ENCODE results near the gene KDM7A. TPM values are rescaled to one million over a fixed set of nuclear protein-coding genes. Genes with fewer than 3 reads are reported as not detected.
"Not testable (repeated sequence)": the region's sequence is repeated elsewhere in the genome, so short reads cannot be mapped to it uniquely, and the experiment has no call there.

The KDM7A gene
- total RNA-seq, 2 experiments from 2014 or later = 24.3 to 25.9 TPM

GRCh38 chr7:140174217-140174616 lies 2.6 kb downstream of the KDM7A start:
- Mint-ChIP-seq H3K36me3 (ENCODE audit: low read depth) (peaks cover 30% of the 10 kb centered on the region), H3K27ac (no peak overlapping the region), H3K27me3 (peaks cover 11% of the 10 kb centered on the region), H3K4me3 (no peak overlapping the region), H3K4me1 (peaks cover 57% of the 10 kb centered on the region), H3K9me3 (peaks cover 5% of the 10 kb centered on the region)
- CTCF ChIA-PET = interaction anchor here (0.7 to 1.2 kb wide), 4 partner anchors 12 to 289 kb away, joined by 3 to 4 read pairs (median 3); no protein-coding TSS in a partner anchor
- DNase-seq = no peak
- POLR2A ChIA-PET = no interaction called here

- Mint-ChIP-seq H3K27ac (no peak overlapping the region), H3K9me3 (no peaks in the 10 kb centered on the region), H3K27me3 (no peaks in the 10 kb centered on the region), H3K4me1 (peaks cover 70% of the 10 kb centered on the region), H3K4me3 (no peak overlapping the region), H3K36me3 (ENCODE audit: low read depth) (peaks cover 12% of the 10 kb centered on the region)
- DNase-seq = no peak
- ChIA-PET POLR2A (interaction anchor here (3.2 kb wide), 1 partner anchor 13 kb away, joined by 10 read pairs; no protein-coding TSS in a partner anchor), CTCF (interaction anchor here (0.9 kb wide), 1 partner anchor 13 kb away, joined by 3 read pairs; no protein-coding TSS in a partner anchor)
Observed at GRCh38 chr7:140170375-140170774, 6.4 kb downstream of the KDM7A start.

GRCh38 chr7:140168816-140169215 lies 8.0 kb downstream of the KDM7A start:
- no peak for DNase-seq
- Mint-ChIP-seq H3K4me1 (peaks cover 72% of the 10 kb centered on the region), H3K36me3 (ENCODE audit: low read depth) (peaks cover 11% of the 10 kb centered on the region), H3K4me3 (no peak overlapping the region), H3K27ac (no peak overlapping the region), H3K9me3 (no peaks in the 10 kb centered on the region), H3K27me3 (no peaks in the 10 kb centered on the region)
- POLR2A ChIA-PET = interaction anchor here (2.2 to 3.2 kb wide), 2 partner anchors 9 to 12 kb away, joined by 10 read pairs; partner anchors contain the start of gene KDM7A
- CTCF ChIA-PET = interaction anchor here (0.6 to 1.2 kb wide), 3 partner anchors 10 to 136 kb away, joined by 3 read pairs; no protein-coding TSS in a partner anchor

GRCh38 chr7:140165422-140165821 lies 11.4 kb downstream of the KDM7A start:
- CTCF ChIA-PET = interaction anchor here (0.8 to 1.1 kb wide), 3 partner anchors 9 to 139 kb away, joined by 3 to 4 read pairs (median 4); no protein-coding TSS in a partner anchor
- Mint-ChIP-seq H3K4me1 (peaks cover 73% of the 10 kb centered on the region), H3K4me3 (peak overlapping the region; percentile 17), H3K27me3 (no peaks in the 10 kb centered on the region), H3K9me3 (no peaks in the 10 kb centered on the region), H3K36me3 (ENCODE audit: low read depth) (peaks cover 12% of the 10 kb centered on the region), H3K27ac (peak overlapping the region; percentile 47)
- no peak for DNase-seq
- POLR2A ChIA-PET = interaction anchor here (0.8 to 1.9 kb wide), 2 partner anchors 10 to 12 kb away, joined by 3 to 6 read pairs; partner anchors contain the start of gene KDM7A

GRCh38 chr7:140162081-140162480 lies 14.7 kb downstream of the KDM7A start:
- POLR2A ChIA-PET = interaction anchor here (1.2 to 1.4 kb wide), 2 partner anchors 13 to 15 kb away, joined by 3 to 5 read pairs; partner anchors contain the start of gene KDM7A
- H3K27me3 Mint-ChIP-seq, H3K27ac Mint-ChIP-seq, DNase-seq, H3K9me3 Mint-ChIP-seq, H3K4me3 Mint-ChIP-seq: not testable (repeated sequence)
- H3K4me1 Mint-ChIP-seq = peaks cover 64% of the 10 kb centered on the region
- peaks cover 22% of the 10 kb centered on the region for H3K36me3 Mint-ChIP-seq (ENCODE audit: low read depth)
- CTCF ChIA-PET = interaction anchor here (0.7 kb wide), 1 partner anchor 12 kb away, joined by 4 read pairs; no protein-coding TSS in a partner anchor

- Mint-ChIP-seq H3K27ac (peak overlapping the region; percentile 19), H3K36me3 (ENCODE audit: low read depth) (peaks cover 22% of the 10 kb centered on the region), H3K4me1 (peaks cover 69% of the 10 kb centered on the region), H3K27me3 (no peaks in the 10 kb centered on the region), H3K4me3 (no peak overlapping the region), H3K9me3 (no peaks in the 10 kb centered on the region)
- CTCF ChIA-PET = no interaction called here
- POLR2A ChIA-PET = interaction anchor here (1.2 kb wide), 1 partner anchor 16 kb away, joined by 4 read pairs; the partner anchor contains the start of gene KDM7A
- no peak for DNase-seq
Observed at GRCh38 chr7:140161047-140161446, 15.7 kb downstream of the KDM7A start.

- Mint-ChIP-seq H3K27me3 (no peaks in the 10 kb centered on the region), H3K27ac (no peak overlapping the region), H3K36me3 (ENCODE audit: low read depth) (peaks cover 27% of the 10 kb centered on the region), H3K9me3 (no peaks in the 10 kb centered on the region), H3K4me3 (no peak overlapping the region), H3K4me1 (peaks cover 68% of the 10 kb centered on the region)
- ChIA-PET CTCF (no interaction called here), POLR2A (interaction anchor here (1.2 kb wide), 1 partner anchor 17 kb away, joined by 4 read pairs; the partner anchor contains the start of gene KDM7A)
- no peak for DNase-seq
Observed at GRCh38 chr7:140160308-140160707, 16.5 kb downstream of the KDM7A start.

- H3K4me1 Mint-ChIP-seq = peaks cover 68% of the 10 kb centered on the region
- DNase-seq = no peak
- H3K27me3 Mint-ChIP-seq = no peaks in the 10 kb centered on the region
- POLR2A ChIA-PET = no interaction called here
- H3K27ac Mint-ChIP-seq = no peak overlapping the region
- H3K36me3 Mint-ChIP-seq (ENCODE audit: low read depth) = peaks cover 27% of the 10 kb centered on the region
- no peak overlapping the region for H3K4me3 Mint-ChIP-seq
- H3K9me3 Mint-ChIP-seq = no peaks in the 10 kb centered on the region
- CTCF ChIA-PET = no interaction called here
Observed at GRCh38 chr7:140159497-140159896, 17.3 kb downstream of the KDM7A start.

GRCh38 chr7:140156460-140157080 lies 20.2 kb downstream of the KDM7A start:
- H3K27ac Mint-ChIP-seq = peak overlapping the region; percentile 11
- no peaks in the 10 kb centered on the region for H3K27me3 Mint-ChIP-seq
- H3K4me3 Mint-ChIP-seq = no peak overlapping the region
- CTCF ChIA-PET = interaction anchor here (1.1 to 1.4 kb wide), 2 partner anchors 9 to 94 kb away, joined by 3 to 4 read pairs; partner anchors contain the start of gene PARP12
- H3K4me1 Mint-ChIP-seq = peaks cover 58% of the 10 kb centered on the region
- POLR2A ChIA-PET = interaction anchor here (1.0 to 2.0 kb wide), 3 partner anchors 8 to 20 kb away, joined by 3 to 10 read pairs (median 3); no protein-coding TSS in a partner anchor
- DNase-seq = no peak
- H3K36me3 Mint-ChIP-seq (ENCODE audit: low read depth) = peaks cover 34% of the 10 kb centered on the region
- H3K9me3 Mint-ChIP-seq = no peaks in the 10 kb centered on the region

GRCh38 chr7:140155428-140155827 lies 21.4 kb downstream of the KDM7A start:
- ChIA-PET POLR2A (no interaction called here), CTCF (no interaction called here)
- DNase-seq = no peak
- Mint-ChIP-seq H3K36me3 (ENCODE audit: low read depth) (peaks cover 25% of the 10 kb centered on the region), H3K4me3 (no peak overlapping the region), H3K9me3 (no peaks in the 10 kb centered on the region), H3K27me3 (no peaks in the 10 kb centered on the region), H3K4me1 (peaks cover 48% of the 10 kb centered on the region), H3K27ac (no peak overlapping the region)

- H3K4me1 Mint-ChIP-seq = peaks cover 43% of the 10 kb centered on the region
- peaks cover 33% of the 10 kb centered on the region for H3K36me3 Mint-ChIP-seq (ENCODE audit: low read depth)
- no peak for DNase-seq
- no peaks in the 10 kb centered on the region for H3K27me3 Mint-ChIP-seq
- H3K27ac Mint-ChIP-seq = no peak overlapping the region
- H3K4me3 Mint-ChIP-seq = no peak overlapping the region
- ChIA-PET POLR2A (no interaction called here), CTCF (no interaction called here)
- no peaks in the 10 kb centered on the region for H3K9me3 Mint-ChIP-seq
Observed at GRCh38 chr7:140153666-140154161, 23.1 kb downstream of the KDM7A start.

- H3K27ac Mint-ChIP-seq = no peak overlapping the region
- ChIA-PET POLR2A (no interaction called here), CTCF (interaction anchor here (0.9 kb wide), 1 partner anchor 147 kb away, joined by 3 read pairs; no protein-coding TSS in a partner anchor)
- peaks cover 20% of the 10 kb centered on the region for H3K9me3 Mint-ChIP-seq
- H3K36me3 Mint-ChIP-seq (ENCODE audit: low read depth) = peaks cover 49% of the 10 kb centered on the region
- H3K4me3 Mint-ChIP-seq = no peak overlapping the region
- DNase-seq = no peak
- peaks cover 14% of the 10 kb centered on the region for H3K4me1 Mint-ChIP-seq
- no peaks in the 10 kb centered on the region for H3K27me3 Mint-ChIP-seq
Observed at GRCh38 chr7:140146574-140146973, 30.2 kb downstream of the KDM7A start.

- ChIA-PET POLR2A (no interaction called here), CTCF (no interaction called here)
- Mint-ChIP-seq H3K4me1 (peaks cover 14% of the 10 kb centered on the region), H3K36me3 (ENCODE audit: low read depth) (peaks cover 49% of the 10 kb centered on the region), H3K27me3 (no peaks in the 10 kb centered on the region), H3K4me3 (no peak overlapping the region), H3K9me3 (peaks cover 20% of the 10 kb centered on the region), H3K27ac (no peak overlapping the region)
- DNase-seq = no peak
Observed at GRCh38 chr7:140145709-140146108, 31.1 kb downstream of the KDM7A start.
